Measurements from ENCODE around the gene PALLD.

PALLD gene

DNA sequence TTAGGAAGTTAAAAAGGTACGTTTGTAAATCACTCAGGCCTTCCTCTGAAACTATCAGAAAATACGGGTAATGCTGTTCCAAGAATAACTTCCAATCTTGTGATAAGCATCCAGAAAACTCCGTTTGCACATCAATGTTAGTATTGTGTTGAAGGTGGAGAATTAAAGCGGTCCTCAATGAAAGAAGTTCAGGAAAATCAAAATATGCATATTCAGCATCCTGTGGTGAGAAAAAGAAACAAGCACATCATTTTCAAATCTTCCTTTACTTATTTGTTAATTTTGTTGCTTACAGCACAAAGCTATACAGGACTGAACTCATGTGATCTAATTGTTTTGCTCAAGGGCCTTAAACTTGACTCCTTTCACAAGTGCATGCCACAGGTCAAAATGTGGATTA is 35.0 kb upstream of the PALLD start:
- in situ Hi-C loops (cut with MboI; ENCODE audit: low sequenced_read_pairs, unreplicated experiment) = no loop called here
- no peak for DNase-seq (ENCODE audit: low spot score)
- TF ChIP-seq, protein P1, sequence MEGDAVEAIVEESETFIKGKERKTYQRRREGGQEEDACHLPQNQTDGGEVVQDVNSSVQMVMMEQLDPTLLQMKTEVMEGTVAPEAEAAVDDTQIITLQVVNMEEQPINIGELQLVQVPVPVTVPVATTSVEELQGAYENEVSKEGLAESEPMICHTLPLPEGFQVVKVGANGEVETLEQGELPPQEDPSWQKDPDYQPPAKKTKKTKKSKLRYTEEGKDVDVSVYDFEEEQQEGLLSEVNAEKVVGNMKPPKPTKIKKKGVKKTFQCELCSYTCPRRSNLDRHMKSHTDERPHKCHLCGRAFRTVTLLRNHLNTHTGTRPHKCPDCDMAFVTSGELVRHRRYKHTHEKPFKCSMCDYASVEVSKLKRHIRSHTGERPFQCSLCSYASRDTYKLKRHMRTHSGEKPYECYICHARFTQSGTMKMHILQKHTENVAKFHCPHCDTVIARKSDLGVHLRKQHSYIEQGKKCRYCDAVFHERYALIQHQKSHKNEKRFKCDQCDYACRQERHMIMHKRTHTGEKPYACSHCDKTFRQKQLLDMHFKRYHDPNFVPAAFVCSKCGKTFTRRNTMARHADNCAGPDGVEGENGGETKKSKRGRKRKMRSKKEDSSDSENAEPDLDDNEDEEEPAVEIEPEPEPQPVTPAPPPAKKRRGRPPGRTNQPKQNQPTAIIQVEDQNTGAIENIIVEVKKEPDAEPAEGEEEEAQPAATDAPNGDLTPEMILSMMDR (IDR thresholded peaks at IDR 0.05; ENCODE audit: borderline replicate concordance, control extremely low read depth, extremely low read depth, insufficient read depth, missing control alignments) = no peak

DNA sequence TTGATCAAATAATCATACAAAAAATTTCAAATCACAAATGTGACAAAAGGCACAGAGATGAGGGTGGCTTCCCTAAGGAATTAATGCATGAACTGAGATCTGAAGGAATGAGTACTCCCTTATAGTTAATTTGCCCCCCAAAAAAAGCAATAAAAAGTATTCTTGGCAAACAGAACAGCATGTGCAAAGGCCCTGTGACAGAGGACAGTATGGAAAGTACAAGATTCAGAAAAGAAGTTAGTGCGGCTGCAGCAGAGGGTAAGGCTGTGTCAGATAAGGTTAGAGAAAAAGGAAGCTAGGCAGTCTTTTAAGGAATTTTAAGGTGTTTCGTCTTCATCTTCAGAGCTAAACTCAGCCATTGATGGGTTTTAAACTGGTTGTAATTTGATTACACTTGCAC is 23.9 kb upstream of the PALLD start:
- TF ChIP-seq, protein P1 (IDR thresholded peaks at IDR 0.05; ENCODE audit: borderline replicate concordance, control extremely low read depth, extremely low read depth, insufficient read depth, missing control alignments) = no peak
- in situ Hi-C loops (cut with MboI; ENCODE audit: low sequenced_read_pairs, unreplicated experiment) = no loop called here
- no peak for DNase-seq (ENCODE audit: low spot score)

DNA sequence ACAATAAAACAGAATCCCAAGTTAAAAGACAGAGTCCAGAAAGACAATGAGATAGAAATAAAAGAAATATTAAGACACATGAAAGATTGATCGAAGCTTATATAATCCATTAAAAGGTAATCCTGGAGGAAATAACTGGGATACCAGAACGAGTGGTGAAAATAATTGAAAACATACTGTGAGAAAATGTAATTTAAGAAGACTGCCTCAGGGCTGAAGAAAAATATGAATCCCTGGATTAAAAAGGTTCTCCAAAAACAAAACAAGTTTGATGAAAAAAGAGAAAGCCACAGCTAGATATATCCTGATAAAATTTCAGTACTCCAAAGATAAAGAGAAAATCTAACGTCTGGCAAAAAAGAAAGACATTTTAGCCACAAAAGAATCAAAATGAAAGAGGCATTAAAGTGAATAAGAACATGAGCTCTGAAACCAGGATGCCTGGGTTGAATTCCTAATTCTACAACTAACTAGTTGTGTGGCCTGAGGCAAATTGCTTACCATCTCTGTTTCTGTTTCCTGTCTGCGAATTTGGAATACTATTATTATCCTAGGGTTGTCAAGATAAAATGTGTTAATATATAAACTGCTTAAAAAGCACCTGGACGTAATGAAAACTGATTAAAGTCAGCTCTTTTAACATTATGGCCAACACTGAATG is 22.1 kb upstream of the PALLD start:
- no peak for DNase-seq (ENCODE audit: low spot score)
- in situ Hi-C loops (cut with MboI; ENCODE audit: low sequenced_read_pairs, unreplicated experiment) = no loop called here
- TF ChIP-seq, protein P1 (IDR thresholded peaks at IDR 0.05; ENCODE audit: borderline replicate concordance, control extremely low read depth, extremely low read depth, insufficient read depth, missing control alignments) = no peak

DNA sequence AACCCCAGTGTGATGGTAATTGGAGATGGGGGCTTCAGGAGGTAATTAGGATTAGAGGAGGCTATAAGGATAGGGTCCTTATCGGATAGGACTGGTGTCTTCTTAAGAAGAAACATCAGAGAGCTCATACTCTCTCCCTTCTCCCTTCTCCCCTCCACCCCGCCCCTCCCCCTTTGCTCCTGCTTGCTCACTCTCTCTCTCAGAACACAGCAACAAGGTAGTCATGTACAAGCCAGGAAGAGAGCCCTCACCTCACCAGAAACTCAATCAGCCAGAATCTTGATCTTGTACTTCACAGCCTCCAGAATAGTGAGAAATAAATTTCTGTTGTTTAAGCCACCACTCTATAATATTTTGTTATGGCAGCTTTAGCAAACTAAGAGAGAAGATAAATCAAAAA is 21.1 kb upstream of the PALLD start:
- no peak for DNase-seq (ENCODE audit: low spot score)
- in situ Hi-C loops (cut with MboI; ENCODE audit: low sequenced_read_pairs, unreplicated experiment) = no loop called here
- TF ChIP-seq, protein P1 (IDR thresholded peaks at IDR 0.05; ENCODE audit: borderline replicate concordance, control extremely low read depth, extremely low read depth, insufficient read depth, missing control alignments) = no peak

DNA sequence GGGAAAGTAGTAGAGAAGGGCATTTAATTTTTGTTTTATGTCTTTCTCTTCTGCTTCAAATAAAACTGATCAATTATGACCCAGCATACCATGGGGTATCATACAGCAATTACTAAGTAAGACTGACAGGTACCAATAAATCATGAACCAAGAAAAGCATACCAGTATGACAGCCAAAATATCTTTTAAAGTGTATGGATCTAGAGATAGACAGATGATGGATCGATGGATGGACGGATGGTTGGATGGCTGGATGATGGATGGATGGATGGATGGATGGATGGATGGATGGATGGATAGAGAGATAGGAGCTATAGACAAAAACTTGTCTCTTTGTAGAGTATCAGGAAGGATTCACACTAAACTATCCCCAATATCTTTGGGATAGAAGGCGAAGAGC is 18.0 kb upstream of the PALLD start:
- DNase-seq (ENCODE audit: low spot score) = no peak
- TF ChIP-seq, protein P1 (IDR thresholded peaks at IDR 0.05; ENCODE audit: borderline replicate concordance, control extremely low read depth, extremely low read depth, insufficient read depth, missing control alignments) = no peak
- in situ Hi-C loops (cut with MboI; ENCODE audit: low sequenced_read_pairs, unreplicated experiment) = no loop called here

DNA sequence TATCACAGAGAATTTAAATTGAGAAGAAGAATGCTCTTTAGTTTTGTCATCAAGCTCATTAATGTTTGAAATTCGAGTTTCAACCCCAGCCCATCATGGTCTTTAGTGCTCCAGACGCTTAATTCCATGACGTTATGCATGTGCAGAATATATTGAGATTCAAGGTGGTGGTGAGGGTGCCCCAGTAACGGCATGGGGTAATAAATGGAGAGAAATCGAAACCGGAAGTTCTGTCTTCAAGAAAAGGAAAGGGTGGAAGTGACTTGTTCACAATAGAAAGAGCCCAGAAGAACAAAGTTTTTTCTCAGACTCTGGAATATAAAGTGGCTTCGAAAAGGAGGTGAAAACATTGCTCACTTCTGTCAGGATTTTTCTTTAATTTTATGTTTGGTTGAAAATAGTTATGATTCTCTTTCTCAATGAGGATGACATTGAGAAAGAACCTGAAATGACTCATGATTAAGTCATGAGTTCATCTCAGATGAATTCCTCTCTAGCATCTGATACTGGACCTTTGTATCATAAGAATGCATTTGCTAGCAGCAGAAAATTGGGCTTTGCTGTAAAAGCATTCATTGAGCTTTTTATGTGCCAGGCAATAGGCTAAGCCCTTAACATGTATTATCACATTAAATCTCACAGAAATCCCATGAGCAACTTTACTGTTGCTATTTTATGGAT is 15.8 kb upstream of the PALLD start:
- TF ChIP-seq, protein P1 (IDR thresholded peaks at IDR 0.05; ENCODE audit: borderline replicate concordance, control extremely low read depth, extremely low read depth, insufficient read depth, missing control alignments) = no peak
- in situ Hi-C loops (cut with MboI; ENCODE audit: low sequenced_read_pairs, unreplicated experiment) = no loop called here
- peak; percentile 18 for DNase-seq (ENCODE audit: low spot score)

Data from GM13976 (cell line).